KBM-7 (cell line): ENCODE data around the gene NPHP4.

Source experiments
- DNase-seq: peaks from one replicate; pipeline ENCODE4 v3.0.0-alpha.2; 2015
- in situ Hi-C: fragments of 300-500 bp; cut with MboI; formaldehyde crosslinking; loops from 2 replicates; pipeline ENCODE4 v1.14.3; 2020; ENCODE audit warnings: low sequenced_read_pairs, low pct_unique_long_range_greater_than_20kb, mixed read lengths

NPHP4 gene

DNA sequence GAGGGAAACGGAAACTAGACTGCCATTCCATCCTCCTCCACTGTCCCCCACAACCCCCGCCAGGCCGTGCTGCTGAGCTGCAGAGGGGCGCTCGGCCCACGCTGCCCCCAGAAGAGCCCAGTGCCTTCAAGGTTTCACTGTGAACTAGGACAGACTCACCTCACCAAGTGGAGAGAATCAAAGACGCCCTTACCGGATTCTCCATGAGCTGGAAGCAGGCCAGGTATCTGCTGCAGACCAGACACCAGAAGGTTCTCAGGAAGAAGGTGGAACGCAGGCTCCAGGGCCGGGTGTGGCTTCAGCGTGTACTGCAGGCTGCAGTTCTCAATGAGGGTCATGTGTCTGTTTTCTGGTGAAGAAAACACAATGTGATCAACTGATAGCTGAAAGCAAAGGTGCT is 30.6 kb downstream of the NPHP4 start:
- DNase-seq: no peak
- in situ Hi-C loops: no loop called here

DNA sequence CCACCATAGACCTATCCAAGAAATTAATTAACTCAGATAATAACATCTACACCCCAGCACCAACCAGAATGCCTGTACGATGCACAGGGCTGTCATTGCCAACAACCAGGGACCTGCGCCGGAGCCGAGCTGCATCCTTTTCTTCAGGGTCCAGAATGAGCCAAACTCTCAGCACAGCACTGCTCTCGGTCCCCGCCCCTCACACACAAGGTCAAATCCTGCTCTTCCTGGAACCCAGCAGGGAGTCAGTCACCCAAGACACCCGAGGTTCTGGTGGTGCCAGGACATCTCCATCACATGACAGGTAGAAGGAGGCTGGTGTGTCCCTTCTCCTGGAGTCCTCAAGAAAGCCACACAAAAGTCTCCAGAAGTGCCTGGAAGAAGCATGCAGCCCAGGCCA is 31.9 kb downstream of the NPHP4 start:
- no peak for DNase-seq

DNA sequence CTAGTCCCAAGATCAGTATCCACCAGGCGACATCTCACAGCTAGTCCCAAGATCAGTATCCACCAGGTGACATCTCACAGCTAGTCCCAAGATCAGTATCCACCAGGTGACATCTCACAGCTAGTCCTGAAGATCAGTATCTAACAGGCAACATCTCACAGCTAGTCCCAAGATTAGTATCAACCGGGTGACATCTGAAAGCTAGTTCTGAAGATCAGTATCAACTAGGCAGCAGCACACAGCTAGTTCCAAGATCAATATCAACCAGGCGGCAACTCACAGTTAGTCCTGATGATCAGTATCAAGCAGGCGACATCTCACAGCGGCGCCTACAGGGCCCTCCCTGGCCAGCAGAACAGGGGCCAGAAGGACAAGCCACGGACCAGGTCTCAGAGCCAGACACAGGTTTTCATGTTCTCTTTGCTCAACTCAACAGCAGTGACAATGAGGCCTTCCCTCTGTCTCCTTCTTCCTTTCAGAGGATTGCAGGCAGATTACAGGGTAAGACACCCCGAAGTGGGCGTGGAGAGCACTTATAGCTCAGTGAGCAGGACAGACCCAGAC is 32.5 kb downstream of the NPHP4 start:
- no peak for DNase-seq
- in situ Hi-C loops: no loop called here

More for the DNA sequence above, 31.9 kb downstream of the NPHP4 start:
- in situ Hi-C loops: no loop called here

DNA sequence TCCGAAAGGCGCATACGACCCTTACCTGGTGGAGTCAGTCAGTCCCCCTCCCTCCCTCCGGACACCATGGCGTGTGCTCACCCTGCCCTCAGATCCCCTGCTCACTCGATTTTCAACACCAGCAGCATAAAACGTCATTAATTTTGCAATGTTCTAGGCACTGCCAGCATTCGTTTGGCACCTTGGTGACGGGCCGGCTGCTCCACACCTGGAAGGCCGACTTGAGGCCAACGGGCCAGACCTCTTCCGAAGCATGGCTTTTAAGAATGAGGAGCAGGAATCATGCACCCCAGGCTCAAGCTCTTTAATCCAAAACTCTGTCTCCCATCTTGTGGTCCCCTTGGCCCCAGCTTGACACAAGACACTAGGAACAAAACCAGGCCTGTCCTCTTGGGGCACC is 33.1 kb downstream of the NPHP4 start:
- in situ Hi-C loops: no loop called here
- DNase-seq: no peak

DNA sequence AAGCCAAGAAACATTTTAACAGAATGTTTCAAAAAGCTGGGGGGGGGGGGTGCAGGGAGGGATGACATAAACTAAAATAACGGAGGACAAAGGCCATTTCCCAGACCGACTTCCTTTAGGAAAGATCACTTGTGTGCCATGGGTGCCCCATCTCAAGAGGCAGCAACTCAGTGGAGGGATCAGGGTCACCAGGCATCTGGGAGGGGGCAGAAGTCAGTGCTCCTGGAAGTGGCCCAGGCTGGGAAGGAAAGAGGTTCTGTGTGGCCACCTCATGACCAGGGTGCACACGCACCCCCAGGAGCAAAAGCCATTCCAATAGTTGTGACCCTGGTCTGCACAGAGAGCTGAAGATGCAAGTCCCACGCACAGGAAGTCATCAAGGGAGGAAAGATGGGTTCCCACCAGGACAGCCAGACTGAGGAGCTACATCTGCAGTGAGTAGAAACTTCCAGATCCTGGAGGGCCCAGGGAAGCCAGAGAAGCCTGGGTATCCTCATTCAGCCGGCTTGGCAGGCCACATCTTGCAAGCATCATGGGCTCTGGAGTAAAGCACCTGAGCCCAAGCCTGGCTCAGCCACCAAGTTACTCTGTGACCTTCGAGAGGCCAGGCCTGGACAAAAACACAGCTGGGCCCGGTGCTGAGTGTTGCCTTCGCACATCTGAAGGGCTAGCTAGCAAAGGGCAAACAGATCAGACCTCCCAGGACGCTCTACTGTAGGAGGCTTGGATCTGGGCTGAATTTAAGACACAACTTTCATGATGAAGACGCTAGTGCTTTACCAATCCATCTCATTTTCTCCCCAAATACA is 36.0 kb downstream of the NPHP4 start:
- no peak for DNase-seq
- in situ Hi-C loops: no loop called here

DNA sequence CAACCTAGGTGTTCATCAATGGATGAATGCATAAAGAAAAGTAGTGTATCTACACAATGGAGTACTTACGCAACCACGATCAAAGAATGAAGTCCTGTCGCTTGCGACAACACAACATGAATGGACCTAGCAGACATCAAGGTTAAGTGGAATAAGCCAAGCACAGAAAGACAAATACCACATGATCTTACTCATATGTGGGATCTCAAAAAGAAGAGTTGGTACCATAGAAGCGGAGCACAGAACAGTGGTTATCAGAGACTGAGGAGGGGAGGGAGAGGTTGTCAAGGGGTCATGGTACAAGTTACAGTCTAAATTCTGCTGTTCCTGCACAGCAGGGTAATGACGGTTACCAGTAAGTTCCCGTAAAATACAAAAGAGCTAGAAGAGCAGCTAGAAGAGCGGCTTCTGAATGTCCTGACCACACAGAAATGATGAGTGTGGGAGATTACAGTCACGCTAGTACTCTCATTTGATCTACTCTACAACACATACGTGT is 36.7 kb downstream of the NPHP4 start:
- no peak for DNase-seq
- in situ Hi-C loops: no loop called here

DNA sequence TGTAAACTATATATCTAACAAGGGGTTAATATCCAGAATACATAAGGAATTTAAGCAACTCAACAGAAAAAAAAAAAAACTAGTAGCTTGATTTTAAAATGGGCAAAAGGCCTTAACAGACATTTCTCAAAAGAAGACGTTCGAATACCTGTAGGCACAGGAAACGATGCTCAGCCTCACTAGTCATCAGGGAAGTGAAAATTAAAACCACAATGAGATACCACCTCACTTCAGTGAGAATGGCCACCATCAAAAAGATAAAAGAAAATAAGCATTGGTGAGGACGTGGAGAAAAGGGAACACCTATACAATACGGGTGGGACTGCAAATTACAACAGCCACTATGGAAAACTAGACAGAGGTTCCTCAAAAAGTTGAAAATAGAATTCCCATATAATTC is 37.3 kb downstream of the NPHP4 start:
- in situ Hi-C loops: no loop called here
- no peak for DNase-seq

DNA sequence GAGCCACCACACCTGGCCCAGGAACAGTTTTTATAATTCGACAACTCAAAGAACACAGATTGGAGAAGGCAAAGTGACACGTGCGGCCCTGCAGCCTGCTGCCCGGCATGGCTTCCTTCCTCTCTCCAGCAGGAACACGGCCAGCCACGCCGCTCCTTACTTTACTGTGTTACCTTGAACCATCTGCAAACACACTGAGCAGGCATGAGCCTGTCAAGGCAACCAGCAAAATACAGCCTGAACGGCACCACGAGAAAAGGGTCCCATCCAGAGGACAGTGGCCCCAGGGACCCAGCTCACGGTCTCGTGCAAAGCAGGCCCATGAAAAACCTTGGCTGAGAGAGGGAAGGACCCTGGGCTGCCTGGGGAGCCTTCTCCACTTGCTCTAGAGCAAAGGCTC is 38.8 kb downstream of the NPHP4 start:
- DNase-seq: no peak
- in situ Hi-C loops: no loop called here

DNA sequence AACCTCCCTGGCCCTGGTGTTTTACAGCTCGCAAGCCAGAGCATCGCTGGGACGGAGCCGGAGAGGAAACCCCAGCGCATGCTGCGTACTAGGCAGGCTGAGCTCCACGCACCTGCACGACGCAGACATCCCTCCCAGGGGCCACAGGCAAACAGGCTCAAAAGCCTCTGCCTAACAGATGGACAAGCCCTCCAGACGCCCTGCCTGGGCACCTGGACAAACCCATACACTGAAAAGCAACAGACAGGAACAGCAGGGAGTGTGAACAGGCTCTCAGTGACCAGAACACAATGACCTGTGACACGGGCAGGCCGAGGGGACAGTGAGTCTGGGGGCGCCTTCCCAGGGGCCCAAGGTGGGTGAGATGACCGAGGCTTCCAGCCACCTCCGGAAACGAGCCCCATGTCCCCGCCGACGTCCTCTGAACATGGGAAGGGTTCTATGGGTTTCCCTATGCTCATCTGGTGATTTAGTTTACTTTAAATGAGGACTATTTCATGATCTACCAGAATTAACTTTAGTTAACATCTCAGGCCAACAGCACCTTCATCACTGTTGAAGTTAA is 40.3 kb downstream of the NPHP4 start:
- in situ Hi-C loops: no loop called here
- DNase-seq: no peak

DNA sequence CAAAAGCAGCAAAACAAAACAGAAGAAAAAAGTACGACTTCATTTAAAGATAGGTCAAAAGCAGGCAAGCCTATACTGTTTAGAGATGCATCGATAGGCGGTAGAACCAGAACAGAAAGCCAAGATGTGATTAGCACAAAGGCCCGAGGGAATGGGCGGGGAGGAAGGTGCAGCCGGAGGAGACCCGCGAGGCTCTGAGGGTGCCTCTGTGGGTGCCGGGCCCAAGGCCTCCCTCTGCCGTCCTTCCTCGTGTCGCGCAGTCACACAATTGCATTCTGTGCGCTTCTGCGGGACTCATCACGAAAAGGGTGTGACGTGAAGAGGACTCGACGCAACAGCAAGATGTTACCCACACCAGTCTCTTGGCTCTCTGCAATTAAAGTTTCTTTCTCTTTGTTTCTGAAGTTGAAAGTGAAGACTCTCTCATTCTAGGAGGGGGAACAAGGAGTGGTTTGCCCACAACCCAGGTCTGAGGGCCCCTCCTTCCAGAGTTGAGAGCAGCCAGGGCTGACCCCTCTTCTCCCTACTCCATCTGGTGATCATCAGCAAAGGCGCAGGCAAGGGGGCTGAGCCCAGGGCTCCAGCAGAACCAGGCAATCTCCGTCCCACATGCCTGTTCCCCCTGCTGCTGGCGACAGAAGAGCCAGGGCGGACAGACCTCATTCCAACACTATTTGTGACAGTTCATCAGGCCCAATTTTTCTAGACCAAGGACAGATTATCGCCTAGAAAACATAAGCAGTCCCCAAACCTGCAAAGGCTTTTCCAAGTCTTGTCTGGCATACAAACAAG is 41.0 kb downstream of the NPHP4 start:
- in situ Hi-C loops: no loop called here
- DNase-seq: no peak

DNA sequence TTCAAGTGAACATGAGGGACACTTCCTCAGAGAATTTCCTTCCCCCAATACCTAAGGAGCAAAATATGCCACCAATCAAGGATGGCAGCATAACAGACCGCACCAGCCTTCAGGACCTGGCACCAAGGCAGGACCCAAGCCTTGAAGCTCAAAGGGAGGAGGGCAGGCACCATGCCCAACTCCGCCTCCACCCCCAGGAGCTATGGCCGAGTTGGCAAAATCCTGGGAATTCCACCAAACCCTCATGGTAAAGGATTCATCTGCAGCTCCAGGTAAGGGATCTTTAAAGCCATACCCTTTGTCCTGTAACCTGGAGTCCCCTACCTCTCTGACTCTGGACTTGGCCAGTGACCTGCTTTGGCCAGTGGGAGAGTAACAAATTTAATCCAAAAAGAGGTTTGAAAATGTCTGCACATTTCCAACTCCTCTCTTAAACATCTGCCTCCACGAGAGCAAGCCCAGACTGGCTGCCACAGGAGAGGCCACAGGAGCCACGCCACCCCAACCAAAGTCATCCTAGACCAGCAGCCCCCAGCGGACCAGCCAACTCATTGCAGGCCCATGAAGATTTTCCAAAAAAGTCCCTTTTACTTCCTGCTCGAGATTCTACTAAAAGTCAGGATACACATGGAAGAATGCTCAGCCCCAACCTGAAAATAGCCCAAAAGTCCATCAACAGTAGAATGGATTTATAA is 41.9 kb downstream of the NPHP4 start:
- in situ Hi-C loops: no loop called here
- no peak for DNase-seq

DNA sequence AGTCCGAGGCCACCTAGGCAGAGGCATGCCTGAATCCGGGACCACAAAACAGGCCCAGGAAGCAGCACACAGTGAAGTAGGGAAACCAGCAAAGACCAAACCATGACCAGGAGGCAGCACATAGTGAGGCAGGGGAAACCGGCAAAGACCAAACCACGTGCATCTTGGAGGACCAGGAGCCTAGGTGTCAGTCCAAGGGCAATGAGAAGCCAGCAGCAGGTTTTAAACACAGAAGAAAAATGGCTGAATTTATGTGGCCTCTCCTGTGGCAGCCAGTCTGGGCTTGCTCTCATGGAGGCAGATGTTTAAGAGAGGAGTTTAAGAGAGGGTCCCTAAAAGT is 42.5 kb downstream of the NPHP4 start:
- no peak for DNase-seq
- in situ Hi-C loops: no loop called here

DNA sequence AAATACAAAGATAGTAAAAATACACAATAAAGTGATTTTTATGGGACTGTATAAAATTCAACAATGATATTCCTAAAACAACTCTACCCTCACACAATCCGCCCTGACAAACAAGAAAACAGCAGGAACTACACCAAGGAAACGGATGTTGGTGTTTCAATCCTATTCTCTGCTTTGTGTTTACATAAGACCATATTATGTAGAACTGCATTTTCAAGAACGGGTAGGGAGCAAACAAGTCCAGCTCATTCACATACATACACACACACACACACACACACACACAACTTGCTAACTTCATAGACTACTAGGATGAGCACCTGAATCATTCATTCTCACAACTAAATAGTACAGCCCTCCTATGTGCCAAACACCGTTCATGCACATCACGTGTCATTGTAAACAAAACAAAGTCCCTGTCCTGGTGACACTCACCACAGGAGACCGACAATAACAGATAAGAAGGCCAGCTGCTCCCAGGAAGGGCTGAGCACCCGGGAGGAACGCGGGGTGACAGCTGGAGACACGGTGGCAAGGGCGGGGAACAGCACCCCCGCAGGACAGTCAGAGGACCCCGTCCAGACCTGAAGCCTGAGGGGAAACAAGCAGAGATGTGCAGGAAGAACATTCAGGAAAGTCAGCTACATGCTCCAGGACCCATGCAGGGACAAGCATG is 43.0 kb downstream of the NPHP4 start:
- DNase-seq: no peak
- in situ Hi-C loops: no loop called here

DNA sequence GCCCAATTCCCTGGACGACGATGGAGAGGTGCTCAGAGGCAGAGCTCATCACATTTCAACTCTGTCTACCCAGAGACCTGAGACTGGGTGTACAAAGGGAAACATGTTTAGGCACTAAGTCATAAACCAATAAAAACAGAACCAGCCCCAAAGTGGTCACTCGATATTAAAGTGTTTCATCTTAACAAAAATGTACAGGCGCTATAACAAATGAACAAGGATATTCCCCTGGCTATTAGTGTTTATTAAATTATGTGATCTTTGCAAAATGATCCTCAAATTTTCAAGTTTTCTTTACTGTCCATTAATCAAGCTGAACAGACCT is 43.6 kb downstream of the NPHP4 start:
- no peak for DNase-seq
- in situ Hi-C loops: no loop called here

DNA sequence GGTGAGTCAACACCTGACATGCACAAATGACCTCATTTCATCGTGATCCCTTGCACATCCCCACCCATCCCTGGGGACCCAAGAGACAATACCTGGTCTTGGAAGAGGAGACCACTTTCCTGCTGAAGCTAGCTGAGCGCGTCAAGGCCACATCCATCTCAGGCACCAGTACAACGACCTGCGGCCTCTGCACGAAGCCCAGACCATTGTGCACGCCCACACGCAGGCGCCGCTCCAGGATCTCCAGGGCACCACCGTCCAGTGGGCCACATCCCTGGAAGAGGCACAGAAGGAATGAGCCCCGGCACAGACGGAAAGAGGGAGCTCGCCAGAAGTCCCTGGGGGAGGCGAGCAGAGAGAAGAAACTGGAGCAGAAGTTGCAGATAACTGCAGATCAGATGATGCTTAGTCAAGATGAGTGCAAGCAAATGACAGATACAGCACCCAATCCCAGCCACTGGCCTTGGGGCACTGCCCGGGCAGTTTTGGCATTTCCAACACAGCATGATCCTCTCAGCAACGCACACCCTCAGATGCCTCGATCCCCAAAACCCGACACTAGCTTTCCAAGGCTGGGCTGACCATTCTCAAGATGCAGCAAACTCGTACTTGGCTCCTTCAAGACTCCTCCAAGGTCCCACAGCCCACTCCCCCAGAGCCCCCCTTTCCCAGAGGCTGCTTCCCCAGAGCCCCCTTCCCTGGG is 44.1 kb downstream of the NPHP4 start:
- in situ Hi-C loops: no loop called here
- no peak for DNase-seq

DNA sequence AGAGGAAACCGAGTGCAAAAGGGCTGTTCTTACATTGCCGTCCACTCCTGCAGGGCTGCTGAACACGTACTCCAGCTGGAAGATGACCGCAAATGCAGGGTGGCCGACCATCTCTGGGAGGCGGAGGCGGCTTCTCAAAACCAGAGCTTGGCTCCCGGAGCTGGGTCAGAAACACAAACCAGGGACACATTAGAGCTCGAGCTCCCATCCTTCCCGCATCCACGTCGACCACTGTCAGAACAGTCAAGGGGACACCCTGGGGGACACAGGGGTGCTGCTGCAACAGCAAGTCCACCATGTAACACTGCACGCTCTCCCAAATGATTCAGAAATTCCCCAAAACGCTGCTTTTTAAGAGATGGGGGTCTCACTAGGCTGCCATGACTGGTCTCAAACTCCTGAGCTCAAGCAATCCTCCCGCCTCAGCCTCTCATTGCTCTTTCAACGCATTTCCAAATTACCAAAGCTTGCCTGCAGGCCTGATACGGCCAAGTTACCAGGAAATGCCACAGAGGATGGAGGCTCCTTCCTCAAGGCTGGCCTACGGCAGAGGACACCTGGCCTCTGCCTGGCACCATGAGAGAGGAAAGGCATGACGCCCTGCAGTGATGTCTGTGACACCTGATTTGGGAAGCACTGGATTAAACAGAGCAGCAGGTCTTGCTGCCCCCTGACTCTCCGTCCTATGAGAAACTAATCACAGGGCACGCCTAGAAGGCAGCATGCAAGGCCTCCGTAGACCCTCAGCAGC is 45.0 kb downstream of the NPHP4 start:
- in situ Hi-C loops: no loop called here
- no peak for DNase-seq

DNA sequence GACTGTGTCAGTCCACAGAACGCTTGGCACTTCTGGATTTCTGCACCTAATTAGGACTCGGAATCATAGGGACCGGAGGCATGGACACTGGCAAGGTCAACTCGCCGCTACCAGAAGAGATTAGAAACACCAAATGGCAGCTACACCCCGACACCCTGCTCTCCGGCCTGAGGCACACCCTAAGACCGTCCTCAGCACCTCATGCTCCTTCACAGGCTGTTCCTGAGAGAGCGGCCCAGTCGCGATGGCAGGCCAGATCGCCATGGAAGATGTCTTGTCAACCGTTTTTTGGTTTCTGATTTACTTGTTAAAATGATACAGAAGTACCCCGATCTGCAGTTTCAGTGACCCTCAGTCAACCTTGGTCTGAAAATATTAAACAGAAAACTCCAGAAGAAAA is 46.8 kb downstream of the NPHP4 start:
- DNase-seq: no peak
- in situ Hi-C loops: no loop called here

DNA sequence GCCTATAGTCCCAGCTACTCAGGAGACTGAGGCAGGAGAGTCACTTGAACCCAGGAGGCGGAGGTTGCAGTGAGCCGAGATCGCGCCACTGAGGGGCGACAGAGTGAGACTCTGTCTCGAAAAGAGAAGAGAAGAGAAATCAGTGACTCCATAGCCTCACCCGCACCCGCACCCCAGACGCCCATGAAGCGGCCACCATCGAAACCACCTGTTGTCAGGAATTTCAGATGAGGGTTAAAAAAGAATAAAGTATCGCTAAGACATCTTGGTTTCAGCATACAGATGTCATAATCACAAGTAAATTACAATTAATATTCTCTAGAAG is 47.4 kb downstream of the NPHP4 start:
- no peak for DNase-seq
- in situ Hi-C loops: no loop called here
